ENCODE measurements around the gene NDUFB4.

NDUFB4 gene

GRCh38 chr3:120595788-120596115 lies 384 bp upstream of the NDUFB4 start:
- peak overlapping the region; percentile 53 for H3K4me3 ChIP-seq (ENCODE audit: low read depth, low read length)
- no peak overlapping the region for H3K27ac ChIP-seq (ENCODE audit: extremely low read depth, low read depth, low read length)
- ChIA-PET CTCF (interaction anchor here (0.6 to 1.1 kb wide), 3 partner anchors 28 to 173 kb away, joined by 3 to 4 read pairs (median 3); no protein-coding TSS in a partner anchor), POLR2A (interaction anchor here (0.6 to 1.9 kb wide), 8 partner anchors 8 to 501 kb away, joined by 3 to 8 read pairs (median 4); partner anchors contain the start of genes GTF2E1 and RABL3)
- H3K36me3 ChIP-seq (ENCODE audit: control insufficient read depth in 2 of 2, insufficient read depth in 1 of 2, low read length in 2 of 2), result peaks cover 6 to 32% of the 10 kb centered on the region in 2 experiments; a peak in 2 of 3 replicates
- TF ChIP-seq, protein P1, sequence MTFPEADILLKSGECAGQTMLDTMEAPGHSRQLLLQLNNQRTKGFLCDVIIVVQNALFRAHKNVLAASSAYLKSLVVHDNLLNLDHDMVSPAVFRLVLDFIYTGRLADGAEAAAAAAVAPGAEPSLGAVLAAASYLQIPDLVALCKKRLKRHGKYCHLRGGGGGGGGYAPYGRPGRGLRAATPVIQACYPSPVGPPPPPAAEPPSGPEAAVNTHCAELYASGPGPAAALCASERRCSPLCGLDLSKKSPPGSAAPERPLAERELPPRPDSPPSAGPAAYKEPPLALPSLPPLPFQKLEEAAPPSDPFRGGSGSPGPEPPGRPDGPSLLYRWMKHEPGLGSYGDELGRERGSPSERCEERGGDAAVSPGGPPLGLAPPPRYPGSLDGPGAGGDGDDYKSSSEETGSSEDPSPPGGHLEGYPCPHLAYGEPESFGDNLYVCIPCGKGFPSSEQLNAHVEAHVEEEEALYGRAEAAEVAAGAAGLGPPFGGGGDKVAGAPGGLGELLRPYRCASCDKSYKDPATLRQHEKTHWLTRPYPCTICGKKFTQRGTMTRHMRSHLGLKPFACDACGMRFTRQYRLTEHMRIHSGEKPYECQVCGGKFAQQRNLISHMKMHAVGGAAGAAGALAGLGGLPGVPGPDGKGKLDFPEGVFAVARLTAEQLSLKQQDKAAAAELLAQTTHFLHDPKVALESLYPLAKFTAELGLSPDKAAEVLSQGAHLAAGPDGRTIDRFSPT (tag by site-specific recombination; IDR thresholded peaks at IDR 0.05), result no peak
- no peak for TF ChIP-seq ZNF394 (tag by site-specific recombination; IDR thresholded peaks at IDR 0.05; ENCODE audit: borderline replicate concordance)
- peak; percentile 97 for TF ChIP-seq ZNF768 (tag by site-specific recombination; IDR thresholded peaks at IDR 0.05)
- TF ChIP-seq ZSCAN16 (tag by site-specific recombination; IDR thresholded peaks at IDR 0.05), result no peak
- TF ChIP-seq ZNF280C (tag by site-specific recombination; IDR thresholded peaks at IDR 0.05), result no peak
- no peaks in the 10 kb centered on the region for H3K4me1 ChIP-seq (ENCODE audit: control insufficient read depth, insufficient read depth, low read length)
- no peaks in the 10 kb centered on the region for H3K9me3 ChIP-seq (ENCODE audit: control insufficient read depth, insufficient read depth, low read depth, low read length)

DNA sequence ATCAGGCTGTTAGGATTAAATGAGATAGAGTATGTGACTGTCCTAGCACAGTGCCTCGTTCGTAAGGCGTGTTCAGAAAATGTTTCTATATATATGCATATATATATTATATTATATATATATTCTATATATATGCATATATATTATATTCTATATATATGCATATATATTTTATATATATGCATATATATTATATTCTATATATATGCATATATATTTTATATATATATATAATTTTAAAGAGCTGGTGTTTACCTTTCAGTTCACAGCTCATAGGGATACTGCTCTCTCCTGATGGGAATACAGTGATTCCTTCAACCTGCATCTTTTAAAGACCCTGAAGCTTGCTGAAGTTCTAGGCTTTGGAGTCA lies 702 bp downstream of the NDUFB4 start:
- H3K27ac ChIP-seq (ENCODE audit: extremely low read depth, low read depth, low read length), result peak overlapping the region; percentile 70; the same call in 1 of the 2 replicates
- CTCF ChIA-PET, result no interaction called here
- H3K4me3 ChIP-seq (ENCODE audit: low read depth, low read length), result peak overlapping the region; percentile 93
- POLR2A ChIA-PET, result interaction anchor here (1.8 to 1.9 kb wide), 2 partner anchors 145 to 502 kb away, joined by 4 to 8 read pairs; partner anchors contain the start of genes GTF2E1 and RABL3
- H3K36me3 ChIP-seq (ENCODE audit: control insufficient read depth in 2 of 2, insufficient read depth in 1 of 2, low read length in 2 of 2), result peaks cover 13 to 43% of the 10 kb centered on the region in 2 experiments
- no peaks in the 10 kb centered on the region for H3K9me3 ChIP-seq (ENCODE audit: control insufficient read depth, insufficient read depth, low read depth, low read length)
- H3K4me1 ChIP-seq (ENCODE audit: control insufficient read depth, insufficient read depth, low read length), result no peaks in the 10 kb centered on the region
- TF ChIP-seq ZNF558 (tag by site-specific recombination; IDR thresholded peaks at IDR 0.05), result no peak
- no peak for TF ChIP-seq SP2 (tag by site-specific recombination; IDR thresholded peaks at IDR 0.05)
- 0 out of 2 replicates have a peak, but pooled peaks have one; percentile 1 for TF ChIP-seq ZNF660 (tag by site-specific recombination; IDR thresholded peaks at IDR 0.05)
- TF ChIP-seq EGR2 (tag by site-specific recombination; IDR thresholded peaks at IDR 0.05; ENCODE audit: low read depth), result no peak
- TF ChIP-seq ZNF335 (tag by site-specific recombination; conservative IDR thresholded peaks at IDR 0.05), result peak; percentile 13; the same call in 1 of the 2 replicates
- TF ChIP-seq ZBTB8A (tag by site-specific recombination; IDR thresholded peaks at IDR 0.05), result no peak
- TF ChIP-seq ZFP41 (tag by site-specific recombination; IDR thresholded peaks at IDR 0.05; ENCODE audit: borderline replicate concordance), result no peak
- TF ChIP-seq GLI4 (tag by site-specific recombination; IDR thresholded peaks at IDR 0.05), result no peak
- no peak for TF ChIP-seq ZBTB44 (tag by site-specific recombination; IDR thresholded peaks at IDR 0.05)

DNA sequence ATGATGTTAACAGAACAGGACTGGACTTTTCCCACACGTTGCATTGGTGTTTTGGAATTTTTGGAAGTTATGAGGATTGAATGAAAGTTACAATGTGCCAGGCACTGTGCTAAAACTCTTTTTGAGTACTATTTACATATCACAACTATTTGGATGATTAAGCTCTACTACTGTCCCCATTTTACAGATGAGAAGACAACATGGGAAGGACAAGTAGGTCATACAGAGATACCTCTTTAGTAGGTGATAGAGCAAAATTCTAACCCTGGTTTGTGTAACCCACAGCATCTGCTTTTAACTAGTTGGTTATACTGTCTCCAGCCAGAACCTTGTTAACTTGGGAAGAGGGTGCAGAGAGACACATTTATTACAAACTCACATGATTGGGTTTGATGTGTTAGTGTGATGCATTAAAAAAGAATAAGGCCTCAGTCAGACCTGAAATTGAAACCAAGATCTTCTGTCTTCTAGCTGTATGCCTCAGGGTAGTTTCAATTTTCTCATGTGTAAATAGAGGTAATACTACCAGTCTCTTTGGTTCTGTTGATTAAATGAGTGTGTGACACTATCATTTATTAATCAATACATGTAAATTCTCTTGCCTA lies 1.4 kb downstream of the NDUFB4 start:
- TF ChIP-seq PRDM10 (tag by site-specific recombination; IDR thresholded peaks at IDR 0.05) (0 out of 2 replicates have a peak, but pooled peaks have one; percentile 18), ZNF248 (tag by site-specific recombination; IDR thresholded peaks at IDR 0.05) (no peak)
- POLR2A ChIA-PET, result interaction anchor here (0.5 to 1.9 kb wide), 3 partner anchors 18 to 147 kb away, joined by 4 to 8 read pairs (median 4); partner anchors contain the start of genes GTF2E1 and RABL3
- CTCF ChIA-PET, result interaction anchor here (1.2 kb wide), 1 partner anchor 30 kb away, joined by 4 read pairs; no protein-coding TSS in a partner anchor
- H3K4me1 ChIP-seq (ENCODE audit: control insufficient read depth, insufficient read depth, low read length), result no peaks in the 10 kb centered on the region
- H3K27ac ChIP-seq (ENCODE audit: extremely low read depth, low read depth, low read length), result no peak overlapping the region
- no peaks in the 10 kb centered on the region for H3K9me3 ChIP-seq (ENCODE audit: control insufficient read depth, insufficient read depth, low read depth, low read length)
- H3K36me3 ChIP-seq (ENCODE audit: control insufficient read depth in 2 of 2, insufficient read depth in 1 of 2, low read length in 2 of 2), result peaks cover 15 to 50% of the 10 kb centered on the region in 2 experiments
- H3K4me3 ChIP-seq (ENCODE audit: low read depth, low read length), result no peak overlapping the region

Data from HEK293 (cell line).